Choroid plexus epithelial cell (primary cell): ENCODE data around the gene TRAPPC5.
"Not testable (repeated sequence)": the region's sequence is repeated elsewhere in the genome, so short reads cannot be mapped to it uniquely, and the experiment has no call there.

Experiments used
- DNase-seq: peaks from one replicate; pipeline ENCODE4 v3.0.0-alpha.2; 2010; ENCODE audit warnings: low read depth
- H3K4me3 ChIP-seq: 2 replicates; pipeline ENCODE4 v1.5.1; 2011; ENCODE audit warnings: low read depth, mild to moderate bottlenecking, control low read depth, low read length, moderate library complexity
- CTCF ChIP-seq: conservative IDR thresholded peaks from 2 replicates; pipeline ENCODE4 v1.5.1; 2011; ENCODE audit warnings: low read depth, mild to moderate bottlenecking, control low read depth, inconsistent platforms, low read length, moderate library complexity

The TRAPPC5 gene

GRCh38 chr19:7642295-7643030, 38.2 kb upstream of the TRAPPC5 start:
- H3K4me3 ChIP-seq = no peak overlapping the region
- DNase-seq = no peak
- no peak for TF ChIP-seq CTCF

GRCh38 chr19:7643031-7643415, 37.6 kb upstream of the TRAPPC5 start:
- no peak for TF ChIP-seq CTCF
- no peak for DNase-seq
- no peak overlapping the region for H3K4me3 ChIP-seq

- peak; percentile 37 for DNase-seq
- H3K4me3 ChIP-seq = not testable (repeated sequence)
These were observed 36.7 kb upstream of the TRAPPC5 start for GRCh38 chr19:7643629-7644549.

- DNase-seq = no peak
- no peak overlapping the region for H3K4me3 ChIP-seq
- TF ChIP-seq CTCF = no peak
These were observed 36.1 kb upstream of the TRAPPC5 start for GRCh38 chr19:7644550-7644877.

- H3K4me3 ChIP-seq = no peak overlapping the region
- TF ChIP-seq CTCF = no peak
- DNase-seq = no peak
These were observed 35.5 kb upstream of the TRAPPC5 start for GRCh38 chr19:7645163-7645562.

- no peak for DNase-seq
- no peak overlapping the region for H3K4me3 ChIP-seq
These were observed 34.8 kb upstream of the TRAPPC5 start for GRCh38 chr19:7645656-7646425.

More at GRCh38 chr19:7645656-7646425, 34.8 kb upstream of the TRAPPC5 start:
- TF ChIP-seq CTCF = no peak
